Hematopoietic multipotent progenitor cell treated with erythropoietin and hydrocortisone succinate and interleukin-3 and kit ligand, for 8 days (in vitro differentiated cells): ENCODE results near the gene YIPF5.

Source experiments
- DNase-seq: peaks from one replicate; pipeline ENCODE4 v3.0.0-alpha.2; 2015

Gene YIPF5

DNA sequence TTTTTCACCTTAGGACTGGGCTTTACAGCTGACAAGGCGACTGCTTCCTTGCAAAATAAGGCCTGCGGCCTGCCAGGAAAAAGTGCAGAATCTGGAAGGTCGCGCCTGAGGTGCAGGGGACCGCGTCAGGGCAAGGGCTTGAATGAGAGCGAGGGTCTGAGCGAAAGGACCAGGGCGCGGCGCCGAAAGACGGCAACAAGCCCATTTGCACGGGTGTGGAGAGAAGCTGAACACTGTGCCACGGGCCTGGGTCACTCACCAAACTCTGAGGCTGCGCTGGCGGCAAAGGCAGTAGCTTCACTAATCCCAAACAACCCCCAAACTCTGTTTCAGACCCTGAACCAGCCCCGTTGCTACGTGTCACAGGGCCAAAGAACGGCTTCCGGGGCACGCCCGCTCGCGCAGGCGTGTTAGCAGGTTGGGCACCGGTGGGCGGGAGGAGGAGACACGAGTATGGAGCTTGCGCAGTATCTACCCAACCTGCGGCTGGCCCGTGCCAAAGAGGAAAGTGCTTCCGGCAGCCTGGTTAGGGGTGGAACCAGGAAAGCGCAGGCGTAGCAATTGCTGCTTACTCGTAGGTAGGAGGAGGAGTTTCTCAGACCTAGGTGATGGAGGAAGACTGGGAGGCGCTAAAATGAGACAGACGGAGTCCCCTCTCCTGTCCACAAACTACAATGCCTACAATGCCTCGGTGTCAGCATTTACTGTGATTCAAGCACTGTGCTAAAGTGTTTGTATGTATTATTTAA is at the start of gene YIPF5, which contains the start of gene KCTD16:
Gene YIPF5, minus strand, starts transcription at position 384 of the 749 bp plus-strand sequence. CDS start 704 bp downstream, outside the sequence.
Gene KCTD16, plus strand, starts transcription at position 598 of the 749 bp plus-strand sequence.
- peak; percentile 98 for DNase-seq

DNA sequence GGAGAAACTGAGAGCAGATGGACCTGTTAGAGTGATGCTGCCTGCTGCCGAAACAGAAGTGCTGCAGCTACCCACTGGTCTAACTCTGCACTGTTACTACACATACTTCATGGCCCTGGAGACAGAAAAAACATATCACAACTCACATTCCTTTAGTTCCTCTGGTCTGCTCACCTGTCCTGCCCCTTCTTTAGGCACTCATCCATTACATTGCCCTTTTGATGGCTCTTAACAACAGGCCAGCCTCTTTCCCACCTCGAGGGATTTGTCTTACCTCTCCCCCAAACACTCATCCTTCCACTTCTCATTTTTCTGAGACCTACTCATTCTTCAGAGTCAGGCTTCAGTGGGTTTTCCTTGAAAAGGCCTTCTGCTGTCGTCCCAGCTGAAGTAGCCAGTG is 49.4 kb upstream of the YIPF5 start:
- DNase-seq = no peak

DNA sequence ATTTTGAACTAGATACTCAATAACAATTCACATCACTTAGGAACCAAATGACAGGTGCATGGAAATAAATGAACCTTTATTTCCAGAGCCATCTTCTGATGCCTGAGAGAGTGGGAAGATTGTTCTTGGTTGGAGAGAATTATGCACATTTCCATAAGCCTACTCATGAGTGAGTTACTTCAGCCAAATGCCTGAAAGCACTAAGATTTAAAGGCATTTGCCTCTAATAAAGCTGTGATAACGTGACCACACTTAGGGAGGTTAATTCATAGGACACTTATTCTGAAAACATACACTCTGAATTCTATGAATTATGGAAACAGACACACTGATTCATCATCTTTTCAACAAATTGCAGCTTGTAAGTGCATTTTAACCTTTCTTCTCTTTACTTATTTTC is 40.2 kb upstream of the YIPF5 start:
- DNase-seq = no peak

DNA sequence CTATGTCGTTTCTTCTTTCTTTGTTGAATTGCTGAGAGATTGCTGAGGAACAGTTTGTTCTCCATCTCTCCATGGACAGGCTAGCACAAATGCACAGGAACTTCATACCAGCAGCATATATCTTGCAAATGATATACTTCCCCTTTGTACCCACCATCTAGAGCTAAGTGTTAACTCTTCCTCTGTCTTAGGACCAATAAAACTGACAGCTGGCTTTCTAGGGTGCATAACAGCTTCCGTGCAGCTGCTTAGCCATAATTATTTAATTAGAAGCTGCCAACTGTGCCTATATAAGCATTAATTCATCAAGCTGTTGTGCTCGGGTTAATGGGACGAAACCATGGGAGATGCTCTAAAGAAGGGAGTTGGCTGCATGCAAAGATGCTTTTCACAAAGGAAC is 38.9 kb upstream of the YIPF5 start:
- DNase-seq = no peak

DNA sequence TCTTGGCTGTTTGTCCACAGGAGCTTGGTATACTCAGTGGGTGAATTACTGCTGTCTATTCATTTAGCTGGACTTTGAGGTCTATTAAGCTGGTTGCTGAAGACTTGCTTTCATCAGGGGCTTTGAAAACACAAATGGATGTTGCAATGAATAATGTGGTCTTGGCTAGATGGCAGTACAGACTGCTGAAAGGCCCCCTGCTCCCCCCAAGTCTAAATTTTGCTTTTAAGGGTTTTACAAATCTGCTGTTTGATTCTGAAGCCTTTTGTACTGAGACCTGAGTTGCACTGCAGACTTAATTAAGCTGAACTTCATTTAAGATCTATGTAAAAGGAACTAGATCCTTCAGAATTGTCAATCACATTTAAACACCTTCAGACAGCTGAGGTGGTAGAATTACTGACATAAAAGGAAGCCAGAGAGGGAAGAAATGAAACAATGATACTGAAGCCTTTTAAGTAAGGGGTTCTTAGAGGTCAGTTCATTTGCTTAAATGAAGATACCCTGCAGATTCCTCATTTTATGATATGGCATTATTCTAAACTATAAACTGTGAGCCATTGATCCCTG is 37.5 kb upstream of the YIPF5 start:
- no peak for DNase-seq

DNA sequence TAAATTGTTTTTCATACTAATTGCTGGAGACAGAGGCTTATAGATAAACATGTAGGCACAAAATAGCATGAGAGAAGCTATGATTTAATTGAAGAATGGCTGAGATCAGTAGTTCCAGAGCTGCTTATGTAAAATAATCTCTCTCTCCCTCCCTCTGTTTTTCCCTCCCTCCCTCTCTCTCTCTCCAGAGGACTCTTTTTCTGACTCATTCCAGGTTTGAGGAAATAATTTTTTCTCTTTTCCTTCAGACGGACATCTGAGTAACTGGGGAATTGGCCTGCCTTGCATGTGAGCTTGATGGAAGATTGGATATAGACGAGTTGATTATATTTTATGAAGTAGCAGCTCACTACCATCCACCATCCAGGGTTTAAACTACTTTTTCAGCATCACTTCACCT is 35.7 kb upstream of the YIPF5 start:
- no peak for DNase-seq

DNA sequence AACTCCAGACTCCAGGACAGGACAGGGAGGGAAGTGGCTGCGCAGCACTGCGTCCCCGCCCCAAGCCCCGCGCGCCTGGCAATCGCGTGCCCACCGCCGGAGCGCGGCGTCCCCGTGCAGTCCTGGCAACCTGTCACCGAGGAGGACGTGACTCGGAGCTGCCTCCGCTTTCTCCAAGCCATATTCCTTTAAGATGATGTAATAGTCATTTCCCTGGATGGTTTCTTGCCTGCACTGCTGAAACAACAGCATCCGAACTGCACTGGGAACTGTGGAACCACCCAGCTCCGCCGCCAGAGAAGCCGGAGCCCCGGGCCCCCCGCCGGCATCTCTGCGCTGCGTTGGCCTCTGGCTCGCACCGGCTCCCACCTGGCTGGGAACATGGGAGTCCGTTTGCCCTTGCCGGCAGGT is 34.7 kb upstream of the YIPF5 start:
- no peak for DNase-seq

DNA sequence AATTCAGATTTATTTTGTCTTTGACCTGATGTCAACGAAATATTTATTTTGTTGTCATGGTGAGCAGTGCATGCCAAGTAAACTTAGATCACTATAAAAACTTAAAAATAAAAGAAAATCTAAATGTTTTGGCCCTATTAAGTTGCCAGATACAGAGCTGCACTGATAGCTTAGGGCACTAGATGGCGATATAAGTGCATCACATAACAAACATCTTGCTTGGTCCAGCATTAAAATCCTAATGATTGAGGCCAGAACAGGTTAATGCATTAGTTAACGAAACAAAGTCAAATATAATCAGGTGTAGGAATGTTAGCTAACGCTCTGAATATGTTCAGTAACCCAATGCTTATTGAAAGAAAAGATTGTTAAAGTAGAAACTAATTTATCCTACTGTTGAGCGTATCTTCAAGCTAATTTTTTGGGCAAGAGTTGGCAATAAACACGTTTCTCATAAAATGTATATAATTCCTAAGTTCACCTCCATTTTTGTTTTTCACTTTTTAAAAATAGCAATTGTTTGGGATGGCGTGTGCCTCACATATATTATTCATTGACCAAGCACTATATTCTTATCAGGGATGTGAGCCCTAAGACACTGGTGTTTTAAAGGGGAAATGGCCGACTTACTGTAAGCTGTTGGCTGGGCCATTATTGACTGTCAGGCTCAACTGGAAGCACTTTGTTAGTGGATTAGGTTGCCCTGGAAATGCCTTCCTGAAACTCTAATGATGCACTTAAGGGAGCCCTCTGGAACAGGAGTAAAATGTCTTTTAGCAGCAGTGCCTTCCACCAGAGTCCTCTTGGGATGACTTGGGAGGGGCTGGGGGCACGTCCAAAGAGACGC is 33.5 kb upstream of the YIPF5 start:
- DNase-seq = peak; percentile 67

DNA sequence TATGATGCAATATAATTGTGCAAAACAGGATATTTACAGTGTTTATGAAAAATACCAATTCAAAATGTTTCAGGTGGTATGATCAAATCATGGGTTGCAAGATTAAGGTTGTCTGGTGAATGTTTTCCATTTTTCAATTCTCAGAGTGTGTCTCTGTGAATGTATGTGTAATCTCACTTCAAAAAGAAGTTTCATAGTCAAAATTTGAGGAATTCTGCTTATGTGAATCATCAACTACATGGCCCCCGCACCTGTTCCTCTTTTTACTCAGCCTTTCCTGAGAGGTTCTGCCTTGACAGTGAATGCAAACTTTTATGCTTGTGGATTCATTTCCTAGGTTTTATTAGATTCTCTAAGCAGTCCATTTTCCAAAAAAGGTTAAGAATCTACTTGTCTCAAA is 32.3 kb upstream of the YIPF5 start:
- DNase-seq = no peak

DNA sequence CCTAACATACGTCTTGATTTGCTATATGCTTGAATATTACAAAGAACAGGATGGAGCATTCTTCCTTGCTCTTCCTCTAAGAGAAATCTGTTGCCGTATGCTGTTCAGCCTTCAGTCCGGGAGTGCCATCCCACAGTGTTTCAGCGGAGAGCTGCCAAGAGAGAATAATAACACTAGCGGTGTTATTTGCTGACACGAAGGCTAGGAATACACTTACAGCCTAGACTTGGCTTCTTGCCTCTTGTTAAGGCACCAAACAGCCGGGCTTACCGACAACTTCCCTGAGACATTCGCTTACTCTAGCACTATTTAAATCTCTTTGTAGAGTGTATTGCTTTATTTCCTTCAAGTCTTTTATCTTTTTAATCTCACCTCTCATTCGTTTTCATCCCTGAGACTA is 31.6 kb upstream of the YIPF5 start:
- DNase-seq = no peak

DNA sequence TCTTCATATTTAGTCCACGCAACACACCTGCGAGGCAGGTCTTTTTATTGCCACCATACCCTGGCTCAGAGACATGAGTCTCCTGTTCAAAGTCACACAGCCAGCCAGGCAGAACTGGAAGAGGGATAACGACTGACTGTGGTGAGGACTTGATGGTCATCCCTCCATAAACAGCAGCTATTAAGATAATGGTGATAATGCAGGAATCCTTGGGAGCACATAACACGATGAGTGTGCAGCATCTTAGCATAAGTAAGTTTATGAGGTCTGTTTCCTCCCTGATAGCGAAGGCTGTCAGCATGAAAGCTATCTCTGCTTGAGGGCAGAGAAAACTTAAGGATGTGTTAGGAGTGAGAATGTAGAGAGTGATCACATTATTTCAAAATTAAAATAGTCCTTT is 31.1 kb upstream of the YIPF5 start:
- DNase-seq = peak; percentile 4

DNA sequence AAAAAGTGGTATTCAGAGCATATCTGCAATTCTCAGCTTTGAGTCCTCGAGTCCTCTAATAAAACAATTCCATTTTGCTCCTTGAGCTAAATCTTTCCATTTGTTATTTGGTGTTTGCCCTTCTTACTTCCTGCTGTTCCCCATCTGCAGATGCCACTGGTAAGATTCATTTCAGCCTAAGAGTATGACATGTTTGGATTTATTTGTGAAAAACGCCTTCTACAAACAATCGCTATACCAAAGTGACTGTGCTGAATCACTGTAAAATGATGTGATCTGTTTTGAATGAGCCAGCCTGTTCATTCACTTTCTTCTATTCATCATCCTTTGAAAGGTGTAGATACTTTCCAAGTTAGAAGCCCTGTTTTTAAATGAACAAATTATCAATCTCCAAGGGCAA is 27.9 kb upstream of the YIPF5 start:
- no peak for DNase-seq

DNA sequence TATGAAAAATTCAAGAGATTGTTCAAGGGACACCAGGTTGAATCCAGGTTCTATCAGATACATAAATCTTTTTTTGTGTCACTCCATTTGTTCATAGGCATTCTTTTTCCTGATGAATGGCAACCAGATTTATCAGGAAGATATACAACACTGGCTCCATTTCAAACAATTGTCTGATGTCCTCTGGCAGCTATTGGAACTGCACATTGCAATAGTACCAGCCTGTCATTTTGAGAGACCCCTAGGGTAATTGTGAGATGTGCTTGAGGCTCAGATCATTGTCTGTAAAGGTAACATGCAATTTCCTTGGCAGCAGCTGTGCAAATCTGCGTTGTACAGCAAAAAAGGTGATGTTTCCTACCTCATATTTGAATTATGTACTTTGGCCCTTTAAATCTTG is 26.2 kb upstream of the YIPF5 start:
- DNase-seq = no peak

DNA sequence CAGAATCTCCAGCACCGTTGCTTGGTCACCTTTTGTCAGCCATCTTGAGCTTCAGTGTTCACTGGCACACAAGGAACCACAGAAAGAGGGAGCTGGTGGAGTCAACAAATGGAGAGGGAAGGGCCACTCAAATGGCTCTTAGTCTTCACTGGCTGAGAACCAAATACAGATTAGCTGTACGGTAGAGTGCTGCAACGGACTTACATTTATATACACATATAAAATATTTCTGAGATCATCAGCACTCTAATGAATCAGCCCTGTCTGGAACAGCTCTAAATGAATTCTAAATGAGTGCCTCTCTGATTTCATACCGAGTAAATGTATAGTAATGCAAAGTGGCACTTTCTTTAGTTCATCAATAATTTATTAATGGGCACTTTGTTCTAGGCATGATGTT is 25.0 kb upstream of the YIPF5 start:
- no peak for DNase-seq

DNA sequence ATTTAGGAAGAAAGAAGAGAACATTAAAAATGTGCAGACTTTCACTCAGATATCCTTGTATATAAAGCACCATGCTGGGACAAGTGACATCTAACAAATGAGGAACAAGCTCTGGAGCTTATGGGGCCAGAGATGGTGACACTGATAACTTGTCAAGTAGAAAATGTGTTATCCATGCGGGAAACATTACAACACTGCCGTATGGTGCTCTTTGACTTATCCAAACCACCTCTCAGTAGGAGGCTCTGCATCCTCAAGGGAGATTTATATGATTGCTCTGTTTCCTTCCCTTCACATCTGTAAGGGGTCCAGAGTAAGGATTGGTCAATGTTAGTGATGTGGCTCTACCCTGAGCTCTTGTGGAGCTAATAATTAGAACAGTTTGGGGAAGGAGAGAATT is 23.7 kb upstream of the YIPF5 start:
- no peak for DNase-seq

DNA sequence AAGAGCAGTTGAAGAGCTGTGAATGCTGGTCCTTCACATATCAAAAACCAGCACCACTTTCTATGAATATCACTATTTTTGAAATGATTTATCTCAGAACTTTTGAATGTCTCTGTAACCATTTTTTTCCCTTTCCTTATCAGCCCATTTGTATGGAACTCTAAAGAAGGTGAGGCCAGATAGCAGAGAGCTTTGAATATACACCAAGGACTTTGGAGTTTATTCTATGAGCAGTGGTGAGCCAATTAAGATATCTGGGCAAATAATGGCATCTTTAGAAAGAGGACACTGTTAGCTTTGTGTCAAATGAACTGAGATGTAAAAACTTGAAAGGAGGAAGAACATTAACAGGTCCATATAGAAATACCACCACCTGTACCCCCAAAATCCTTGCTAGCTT is 22.2 kb upstream of the YIPF5 start:
- DNase-seq = no peak

DNA sequence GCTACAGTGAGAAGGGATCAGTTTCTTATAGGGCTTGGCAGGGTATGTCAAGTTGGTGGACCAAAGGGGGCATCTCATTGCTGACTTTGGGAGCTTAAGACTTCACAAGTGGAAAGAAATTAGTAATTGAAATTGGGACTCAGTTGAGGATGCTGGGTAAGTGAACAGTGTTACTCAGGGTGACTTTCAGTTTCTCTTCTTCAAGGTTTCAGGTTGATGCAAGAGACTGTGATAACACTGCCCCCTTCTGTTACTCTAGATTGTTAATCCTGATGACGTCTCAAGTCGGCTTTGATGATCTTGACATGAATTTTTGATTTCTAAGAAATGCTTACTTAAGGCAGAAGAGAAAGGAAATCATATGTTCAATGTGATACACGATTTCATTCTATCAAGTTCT is 21.5 kb upstream of the YIPF5 start:
- peak; percentile 74 for DNase-seq

DNA sequence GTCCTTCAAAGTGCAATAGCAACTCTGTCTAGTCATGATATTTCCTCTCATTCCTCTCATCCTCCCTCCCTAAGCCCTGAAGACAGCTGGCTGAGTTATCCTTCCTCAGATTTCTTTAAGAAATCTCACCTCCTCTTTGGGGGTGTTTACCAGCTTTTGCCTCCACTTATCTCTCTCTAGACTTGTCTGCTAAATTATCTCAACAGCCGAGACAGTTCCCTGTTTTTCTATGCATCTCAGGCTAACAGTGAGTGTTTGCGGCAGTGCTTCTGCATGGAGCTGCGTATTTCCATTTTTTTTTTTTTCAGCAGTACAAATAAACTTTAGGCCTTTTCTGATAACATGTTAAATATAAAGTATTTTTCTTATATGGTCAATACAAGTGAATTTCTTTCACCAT is 21.1 kb upstream of the YIPF5 start:
- no peak for DNase-seq

DNA sequence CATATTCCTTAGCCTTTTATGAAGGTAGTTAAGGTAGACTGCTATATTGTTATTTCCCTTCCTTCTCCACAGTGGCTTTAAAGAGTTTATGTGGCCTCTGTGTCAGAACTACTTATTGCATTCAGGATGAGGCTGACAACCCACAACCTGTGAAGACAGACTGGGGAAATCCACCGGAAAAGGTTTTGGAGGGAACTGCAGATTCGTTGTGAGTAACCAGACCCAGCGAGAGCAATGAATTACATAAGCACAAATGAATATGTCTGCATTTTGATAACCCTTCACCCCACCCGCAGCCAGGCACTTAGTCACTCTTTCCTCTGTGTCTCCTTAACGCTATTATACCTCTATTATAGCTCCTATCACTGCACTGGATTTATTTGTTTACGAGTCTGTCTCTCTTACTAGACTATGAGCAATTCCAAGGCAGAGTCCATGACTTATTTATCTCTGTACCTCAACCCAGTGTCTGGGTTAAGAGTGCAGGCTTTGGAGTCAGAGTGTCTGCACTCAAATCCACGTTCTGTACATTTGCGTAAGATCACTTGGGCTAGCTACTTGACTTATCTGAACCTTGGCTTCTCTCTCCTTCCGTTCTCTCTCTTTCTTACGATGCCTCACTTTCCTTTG is 19.5 kb upstream of the YIPF5 start:
- no peak for DNase-seq

DNA sequence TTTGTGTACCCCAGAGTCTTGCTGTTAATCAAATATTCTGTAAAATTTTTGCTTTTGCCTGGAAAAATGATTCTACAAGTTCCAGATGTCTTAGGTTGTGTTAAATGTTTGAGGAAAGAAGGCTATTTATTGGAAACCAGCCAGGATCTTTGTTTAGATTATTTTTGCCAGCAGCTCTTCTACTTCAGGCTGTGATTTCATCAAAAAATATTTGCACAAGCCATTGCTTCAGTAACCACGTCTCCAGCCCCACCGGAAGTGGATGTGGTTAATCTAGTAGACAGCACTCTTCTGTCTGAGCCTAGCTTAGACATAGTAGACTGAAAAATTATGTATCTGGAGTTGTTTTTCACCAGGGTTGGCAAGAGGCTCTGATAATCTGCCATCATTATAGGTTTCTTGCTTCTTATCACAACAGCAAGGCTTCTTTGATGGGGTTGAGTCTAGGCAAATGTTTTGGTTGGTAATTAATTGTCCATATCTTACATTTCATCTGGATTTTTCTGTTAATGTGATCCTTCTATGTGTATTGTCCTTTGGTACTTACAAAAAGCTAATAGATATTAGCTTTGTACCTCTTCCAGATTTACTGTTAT is 17.3 kb upstream of the YIPF5 start:
- DNase-seq = peak; percentile 20

DNA sequence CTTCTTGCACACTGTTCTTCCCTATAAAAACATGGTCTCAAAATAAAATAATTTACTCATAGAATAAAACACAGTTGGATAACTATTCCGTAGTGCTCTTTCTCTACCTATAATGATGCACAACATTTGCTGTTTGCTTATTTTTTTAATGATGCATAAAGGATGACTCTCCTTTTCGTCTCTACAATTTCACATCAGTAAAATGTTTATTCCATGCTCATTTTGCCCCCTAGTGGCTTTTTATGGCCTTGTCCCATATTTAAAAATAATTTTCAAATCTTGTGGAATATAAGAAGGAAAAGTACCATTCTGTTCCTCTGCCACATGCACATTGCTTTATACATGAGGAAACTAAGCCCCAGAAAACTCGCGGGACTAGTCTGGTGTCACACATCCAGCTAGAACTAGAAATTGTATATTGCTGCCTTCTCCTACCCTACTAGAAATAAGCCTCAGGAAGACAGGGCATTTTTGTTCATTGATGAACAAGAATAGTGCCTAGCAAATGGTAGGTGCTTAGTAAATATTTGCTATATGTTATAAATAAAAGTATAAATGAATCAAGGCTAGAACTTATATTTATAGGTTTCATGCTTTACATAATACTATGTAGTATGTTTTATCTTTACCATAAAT is 12.9 kb upstream of the YIPF5 start:
- DNase-seq = peak; percentile 35

DNA sequence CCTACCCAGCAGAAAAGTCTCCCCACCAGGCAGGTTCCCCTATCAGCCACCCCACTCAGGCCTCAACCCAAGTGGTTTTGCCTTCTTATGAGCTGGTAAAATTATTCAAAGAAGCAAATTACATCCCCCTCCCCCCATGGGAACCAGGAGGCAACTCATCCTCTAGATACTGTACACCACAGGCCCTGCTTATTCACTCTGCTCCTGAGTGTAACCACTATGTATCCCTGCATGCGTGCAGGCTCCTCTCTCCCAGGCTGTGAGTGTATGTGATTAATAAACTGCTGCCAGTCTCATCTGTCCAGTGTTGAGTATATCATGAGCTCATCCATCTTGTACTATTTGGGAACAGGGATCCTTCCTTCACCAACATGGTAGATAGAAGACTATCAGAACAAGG is 8.8 kb upstream of the YIPF5 start:
- DNase-seq = no peak

DNA sequence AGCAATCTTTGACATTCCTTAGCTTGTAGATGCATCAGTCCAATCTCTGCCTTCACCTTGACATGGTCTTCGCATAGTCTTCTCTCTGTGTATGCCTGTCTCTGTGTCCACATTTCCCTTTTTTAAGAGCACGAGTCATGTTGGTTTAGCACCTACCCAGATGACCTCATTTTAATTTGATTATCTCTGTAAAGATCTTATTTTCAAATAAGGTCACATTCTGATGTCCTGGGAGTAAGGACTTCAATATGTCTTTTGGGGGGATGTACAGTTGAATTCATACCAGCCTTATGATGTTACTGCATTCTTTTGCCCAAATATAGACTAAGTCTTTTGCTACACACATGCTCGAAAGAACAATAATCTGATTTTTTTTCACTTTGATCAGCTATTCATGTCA is 7.1 kb upstream of the YIPF5 start:
- no peak for DNase-seq
